Activated T-helper 1 cell treated with anti-CD3 and anti-CD28 coated beads, Interleukin-12 subunit alpha, Interleukin-12 subunit beta, Interleukin-2, Interleukin-4 antibody, amounts not matched to agents 30 ng/mL and 10 ng/mL and 1 ng/mL, durations not matched to agents 14 hours and 24 hours and 36 hours (primary cell): ENCODE results near the gene TIFAB. TPM values are rescaled to one million over a fixed set of nuclear protein-coding genes. Genes with fewer than 3 reads are reported as not detected.

Source experiments
- DNase-seq: peaks from one replicate; pipeline ENCODE4 v3.0.0; 2021; ENCODE audit warnings: low spot score
- H3K27ac Mint-ChIP-seq: one replicate; pipeline ENCODE4 v1.8.0; 2021; ENCODE audit warnings: mild to moderate bottlenecking, mixed read lengths
- H3K27me3 Mint-ChIP-seq: one replicate; pipeline ENCODE4 v1.8.0; 2022; ENCODE audit warnings: mild to moderate bottlenecking, moderate library complexity, mixed read lengths; ENCODE audit not compliant: insufficient read depth
- H3K36me3 Mint-ChIP-seq: one replicate; pipeline ENCODE4 v1.8.0; 2021; ENCODE audit warnings: low read depth, mixed read lengths
- H3K4me1 Mint-ChIP-seq: one replicate; pipeline ENCODE4 v1.8.0; 2021; ENCODE audit warnings: low read depth, mixed read lengths
- H3K4me3 Mint-ChIP-seq: one replicate; pipeline ENCODE4 v1.8.0; 2021; ENCODE audit warnings: mild to moderate bottlenecking, moderate library complexity, mixed read lengths
- H3K9me3 Mint-ChIP-seq: one replicate; pipeline ENCODE4 v1.8.0; 2021; ENCODE audit warnings: mixed read lengths
- intact Hi-C: fragments of 100-400 bp; cut with micrococcal nuclease; formaldehyde crosslinking; loops from one replicate; pipeline ENCODE4 v1.15.1; 2024
- total RNA-seq: library from RNA; stranded (reverse); gene quantifications from 2 replicates; pipeline ENCODE4 v1.2.3, GENCODE V29; 2022

Gene TIFAB
- total RNA-seq, 1 donor from 2014 or later = not detected

GRCh38 chr5:135476615-135477581 lies 24.7 kb upstream of the TIFAB start:
- no peaks in the 10 kb centered on the region for H3K36me3 Mint-ChIP-seq
- peaks cover 17% of the 10 kb centered on the region for H3K27me3 Mint-ChIP-seq
- H3K4me3 Mint-ChIP-seq = no peak overlapping the region
- intact Hi-C loops = no loop called here
- no peak overlapping the region for H3K27ac Mint-ChIP-seq
- H3K4me1 Mint-ChIP-seq = no peaks in the 10 kb centered on the region
- no peaks in the 10 kb centered on the region for H3K9me3 Mint-ChIP-seq
- no peak for DNase-seq

GRCh38 chr5:135473956-135474670 lies 22.0 kb upstream of the TIFAB start:
- Mint-ChIP-seq H3K4me1 (no peaks in the 10 kb centered on the region), H3K4me3 (no peak overlapping the region), H3K9me3 (no peaks in the 10 kb centered on the region), H3K36me3 (no peaks in the 10 kb centered on the region), H3K27ac (no peak overlapping the region), H3K27me3 (peaks cover 19% of the 10 kb centered on the region)
- no peak for DNase-seq
- intact Hi-C loops = no loop called here

- Mint-ChIP-seq H3K9me3 (no peaks in the 10 kb centered on the region), H3K27ac (no peak overlapping the region), H3K4me3 (no peak overlapping the region), H3K4me1 (no peaks in the 10 kb centered on the region), H3K36me3 (no peaks in the 10 kb centered on the region), H3K27me3 (peaks cover 35% of the 10 kb centered on the region)
- intact Hi-C loops = no loop called here
- no peak for DNase-seq
These were observed 20.0 kb upstream of the TIFAB start for GRCh38 chr5:135472141-135472540.

DNA sequence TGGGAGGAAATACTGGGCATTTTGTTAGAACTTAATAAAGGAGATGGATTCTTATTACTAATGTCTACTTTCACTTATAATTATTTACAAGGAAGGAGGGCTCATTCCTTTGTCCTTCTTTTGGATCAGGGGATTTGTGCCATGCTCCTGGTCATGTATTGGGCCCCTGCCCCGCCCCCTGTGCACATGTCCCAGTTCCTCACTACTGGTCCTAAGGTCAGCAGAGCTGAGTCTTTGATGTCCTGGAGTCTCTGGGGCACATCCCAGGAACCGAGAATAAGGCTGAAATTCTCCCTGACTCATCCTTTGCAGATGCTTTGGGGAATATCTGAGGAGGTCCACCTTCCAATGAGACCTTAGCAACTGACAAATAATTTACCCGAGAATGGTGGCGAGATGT lies 19.6 kb upstream of the TIFAB start:
- no peak overlapping the region for H3K4me3 Mint-ChIP-seq
- intact Hi-C loops = no loop called here
- H3K27me3 Mint-ChIP-seq = peaks cover 34% of the 10 kb centered on the region
- H3K4me1 Mint-ChIP-seq = no peaks in the 10 kb centered on the region
- no peaks in the 10 kb centered on the region for H3K9me3 Mint-ChIP-seq
- H3K36me3 Mint-ChIP-seq = no peaks in the 10 kb centered on the region
- no peak for DNase-seq
- H3K27ac Mint-ChIP-seq = no peak overlapping the region

- peaks cover 40% of the 10 kb centered on the region for H3K27me3 Mint-ChIP-seq
- no peak for DNase-seq
- peaks cover 7% of the 10 kb centered on the region for H3K4me1 Mint-ChIP-seq
- H3K4me3 Mint-ChIP-seq = no peak overlapping the region
- no peaks in the 10 kb centered on the region for H3K9me3 Mint-ChIP-seq
- H3K27ac Mint-ChIP-seq = no peak overlapping the region
- intact Hi-C loops = loop anchor here (5.0 kb wide), 1 partner anchor 362 kb away; the partner anchor contains the start of gene SLC25A48
- no peaks in the 10 kb centered on the region for H3K36me3 Mint-ChIP-seq
These were observed 17.8 kb upstream of the TIFAB start for GRCh38 chr5:135469911-135470310.

GRCh38 chr5:135468541-135468940 lies 16.4 kb upstream of the TIFAB start:
- Mint-ChIP-seq H3K36me3 (no peaks in the 10 kb centered on the region), H3K27ac (no peak overlapping the region), H3K9me3 (no peaks in the 10 kb centered on the region), H3K4me3 (no peak overlapping the region), H3K4me1 (peaks cover 7% of the 10 kb centered on the region), H3K27me3 (peaks cover 38% of the 10 kb centered on the region)
- no peak for DNase-seq
- intact Hi-C loops = loop anchor here (5.0 kb wide), 1 partner anchor 364 kb away; the partner anchor contains the start of gene SLC25A48

- Mint-ChIP-seq H3K36me3 (no peaks in the 10 kb centered on the region), H3K4me3 (no peak overlapping the region), H3K27me3 (peaks cover 38% of the 10 kb centered on the region), H3K27ac (no peak overlapping the region), H3K4me1 (peaks cover 7% of the 10 kb centered on the region), H3K9me3 (no peaks in the 10 kb centered on the region)
- no peak for DNase-seq
- intact Hi-C loops = loop anchor here (5.0 kb wide), 1 partner anchor 364 kb away; the partner anchor contains the start of gene SLC25A48
These were observed 15.8 kb upstream of the TIFAB start for GRCh38 chr5:135467871-135468485.

DNA sequence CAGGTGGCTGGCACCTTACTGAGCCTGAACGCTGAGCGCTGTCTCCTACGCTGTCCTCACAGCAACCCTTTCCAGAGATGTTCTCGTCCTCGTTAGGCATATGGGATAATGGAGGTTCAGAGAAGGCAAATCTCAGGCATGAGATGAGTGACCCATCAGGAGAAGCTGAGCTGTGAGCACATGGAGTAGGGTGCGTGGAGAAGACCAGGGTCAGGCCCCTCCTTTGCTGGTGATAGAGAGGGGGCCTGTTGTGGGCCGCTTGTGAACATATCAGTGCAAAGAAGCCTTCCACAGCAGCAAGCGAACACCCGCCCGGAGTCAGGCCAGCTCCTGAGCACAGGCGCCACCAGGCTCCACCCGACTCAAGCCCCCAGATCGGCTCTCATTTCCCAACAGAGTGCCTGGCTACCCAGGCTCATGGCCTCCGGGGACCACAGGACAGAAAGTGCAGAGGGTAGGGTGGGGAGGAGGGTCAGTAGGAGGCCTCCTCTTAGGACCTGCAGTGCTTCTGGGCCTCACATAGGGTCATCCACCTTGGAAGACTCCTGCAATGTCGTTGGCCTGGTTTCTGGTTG lies 15.0 kb upstream of the TIFAB start:
- H3K4me3 Mint-ChIP-seq = no peak overlapping the region
- H3K27me3 Mint-ChIP-seq = peaks cover 36% of the 10 kb centered on the region
- H3K9me3 Mint-ChIP-seq = no peaks in the 10 kb centered on the region
- intact Hi-C loops = loop anchor here (5.0 kb wide), 1 partner anchor 365 kb away; the partner anchor contains the start of gene SLC25A48
- peaks cover 12% of the 10 kb centered on the region for H3K4me1 Mint-ChIP-seq
- no peaks in the 10 kb centered on the region for H3K36me3 Mint-ChIP-seq
- H3K27ac Mint-ChIP-seq = no peak overlapping the region
- no peak for DNase-seq

DNA sequence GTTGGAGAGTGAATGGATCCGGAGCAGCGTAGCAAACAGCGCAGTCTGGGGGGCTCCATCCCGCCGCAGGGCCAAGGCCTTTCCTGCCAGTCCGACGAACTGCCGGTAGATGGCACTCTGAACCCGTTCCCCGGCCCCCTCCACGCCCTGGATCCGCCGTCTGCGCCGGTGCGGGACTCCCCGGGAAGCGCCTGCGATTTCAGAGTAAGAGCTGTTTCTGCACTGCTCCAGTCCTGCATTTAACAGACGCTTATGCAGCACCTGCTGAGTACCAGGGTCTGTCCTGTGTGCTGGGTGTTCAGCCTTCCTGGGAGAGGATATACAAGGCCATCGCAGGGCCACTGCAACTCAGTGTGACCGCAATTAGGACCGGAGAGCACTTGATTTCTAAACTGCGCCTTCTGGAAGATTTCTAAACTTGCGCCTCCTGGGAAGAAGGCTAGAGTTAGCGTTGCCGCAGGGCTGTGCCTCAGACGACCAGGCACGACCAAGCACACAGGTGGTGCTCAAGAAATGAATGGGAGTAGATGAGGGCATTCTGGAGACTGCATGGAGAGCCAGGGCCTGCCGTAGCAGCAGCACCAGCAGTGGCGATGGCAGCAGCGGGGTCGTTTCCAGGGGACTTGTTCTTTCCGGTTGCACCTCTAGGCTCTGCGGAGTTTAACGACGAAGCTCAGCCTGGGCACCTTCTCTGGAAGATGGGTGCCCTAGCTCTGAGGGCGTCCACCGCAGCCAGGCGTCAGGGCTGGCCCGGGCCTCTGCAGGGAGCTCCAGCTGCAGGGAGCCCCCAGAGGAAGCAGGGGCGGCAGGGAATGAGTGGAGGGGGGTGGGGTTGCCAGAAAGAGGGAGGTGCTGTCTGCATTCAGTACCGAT lies 14.3 kb upstream of the TIFAB start:
- DNase-seq = peak; percentile 68
- Mint-ChIP-seq H3K27ac (no peak overlapping the region), H3K4me1 (peaks cover 12% of the 10 kb centered on the region), H3K36me3 (no peaks in the 10 kb centered on the region), H3K4me3 (peak overlapping the region; percentile 40), H3K9me3 (no peaks in the 10 kb centered on the region), H3K27me3 (peaks cover 36% of the 10 kb centered on the region)
- intact Hi-C loops = loop anchor here (1.0 to 5.0 kb wide), 3 partner anchors 86 to 366 kb away; partner anchors contain the start of gene SLC25A48

- intact Hi-C loops = loop anchor here (1.0 to 5.0 kb wide), 3 partner anchors 87 to 367 kb away; partner anchors contain the start of gene SLC25A48
- Mint-ChIP-seq H3K36me3 (no peaks in the 10 kb centered on the region), H3K4me1 (peaks cover 12% of the 10 kb centered on the region), H3K27ac (no peak overlapping the region), H3K27me3 (peaks cover 37% of the 10 kb centered on the region), H3K4me3 (no peak overlapping the region), H3K9me3 (no peaks in the 10 kb centered on the region)
- DNase-seq = no peak
These were observed 13.4 kb upstream of the TIFAB start for GRCh38 chr5:135465391-135466122.

DNA sequence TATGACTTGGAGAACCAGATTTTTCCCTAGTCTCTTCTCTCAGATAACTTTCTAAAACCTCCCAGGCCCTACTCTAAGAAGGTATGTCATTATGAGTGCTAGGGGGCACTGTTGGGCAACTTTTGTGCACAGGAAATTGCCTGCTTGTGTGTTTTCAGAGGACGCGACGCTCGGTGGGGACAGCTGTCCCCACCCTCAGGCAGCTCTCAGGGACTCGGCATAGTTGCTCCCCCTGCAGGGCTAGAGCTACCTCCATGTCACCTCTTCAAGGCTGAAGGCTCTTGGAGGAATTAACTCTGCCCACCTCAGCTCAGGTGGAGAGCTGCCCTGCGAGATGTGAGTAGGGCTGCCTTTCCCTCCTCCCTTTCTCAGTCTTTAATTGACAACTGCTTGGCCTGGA lies 10.2 kb upstream of the TIFAB start:
- intact Hi-C loops = loop anchor here (1.0 kb wide), 1 partner anchor 90 kb away; no protein-coding TSS in a partner anchor
- no peak overlapping the region for H3K4me3 Mint-ChIP-seq
- H3K27me3 Mint-ChIP-seq = peaks cover 19% of the 10 kb centered on the region
- peak; percentile 37 for DNase-seq
- no peaks in the 10 kb centered on the region for H3K9me3 Mint-ChIP-seq
- H3K4me1 Mint-ChIP-seq = peaks cover 12% of the 10 kb centered on the region
- no peak overlapping the region for H3K27ac Mint-ChIP-seq
- no peaks in the 10 kb centered on the region for H3K36me3 Mint-ChIP-seq
